HUDEP-2 (cell line): ENCODE data around the gene PTPN14.

Experiments used
- DNase-seq, 76 experiments: peaks; one replicate each; lab custom pipeline; 2025; ENCODE audit not compliant: unreplicated experiment in 76 of 76; lab: John Stamatoyannopoulos, UW

The PTPN14 gene

DNA sequence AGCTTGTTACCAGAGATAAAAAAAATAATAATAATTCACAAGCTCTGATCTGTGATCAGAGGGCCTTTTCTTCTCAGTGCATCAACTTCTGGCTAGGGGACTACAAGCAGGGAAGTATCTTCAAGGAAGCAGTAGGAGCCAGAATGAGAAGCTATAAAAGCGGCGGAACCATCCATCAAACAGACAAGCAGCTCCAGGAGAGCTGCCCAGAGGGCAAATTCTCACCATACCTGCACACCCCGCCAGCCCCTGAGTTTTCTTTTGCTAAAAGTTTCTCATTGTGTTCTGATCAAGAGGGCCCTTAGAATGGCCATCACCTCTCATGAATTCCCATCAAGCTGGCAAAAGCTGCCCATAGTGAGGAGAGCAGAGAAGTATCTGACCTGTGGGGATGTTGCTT lies 171.0 kb downstream of the PTPN14 start:
- no peak for DNase-seq

DNA sequence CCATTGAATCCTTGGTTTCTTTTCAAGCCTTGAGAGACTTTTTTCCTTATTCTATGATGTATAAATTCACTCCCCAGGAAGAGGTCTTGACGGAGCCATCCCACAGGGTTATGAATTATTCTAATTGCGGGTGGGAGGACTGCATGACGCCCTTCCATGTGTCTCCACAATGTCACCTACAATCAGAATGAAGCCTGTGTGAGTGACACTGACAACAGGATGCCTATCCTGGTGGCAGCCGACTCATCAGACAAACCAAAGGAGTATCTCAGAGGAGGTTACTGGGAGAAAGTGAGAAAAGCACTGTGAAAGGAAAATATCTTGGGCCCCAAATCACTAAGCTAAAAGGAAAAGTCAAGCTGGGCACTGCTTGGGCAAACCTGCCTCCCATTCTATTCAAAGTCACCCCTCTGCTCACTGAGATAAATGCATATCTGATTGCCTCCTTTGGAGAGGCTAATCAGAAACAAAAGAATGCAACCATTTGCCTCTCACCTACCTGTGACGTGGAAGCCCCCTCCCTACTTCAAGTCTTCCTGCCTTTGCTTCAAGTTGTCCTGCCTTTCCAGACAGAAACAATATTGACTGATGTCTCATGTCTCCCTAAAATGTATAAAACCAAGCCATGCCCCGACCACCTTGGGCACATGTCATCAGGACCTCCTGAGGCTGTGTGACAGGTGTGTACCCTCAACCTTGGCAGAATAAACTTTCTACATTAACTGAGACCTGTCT lies 172.0 kb downstream of the PTPN14 start:
- no peak for DNase-seq

DNA sequence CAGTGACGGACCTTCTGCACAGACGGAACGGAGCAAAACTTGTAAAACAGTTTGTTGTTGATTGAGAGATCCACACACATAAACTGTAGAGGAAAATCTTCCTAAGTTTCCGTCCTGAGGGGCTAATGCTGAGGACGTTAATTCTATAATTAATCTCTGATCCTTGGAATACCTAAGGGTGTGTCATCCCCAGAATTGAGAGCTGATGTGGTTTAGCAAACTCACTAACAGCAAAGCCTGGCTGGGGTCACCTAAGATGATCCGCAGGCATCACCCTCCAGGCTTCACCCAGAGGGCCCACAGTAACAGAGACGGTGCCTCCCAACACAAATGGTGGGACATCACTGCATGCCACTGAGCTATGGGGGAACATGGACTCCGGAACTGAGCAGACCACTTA lies 172.9 kb downstream of the PTPN14 start:
- no peak for DNase-seq

DNA sequence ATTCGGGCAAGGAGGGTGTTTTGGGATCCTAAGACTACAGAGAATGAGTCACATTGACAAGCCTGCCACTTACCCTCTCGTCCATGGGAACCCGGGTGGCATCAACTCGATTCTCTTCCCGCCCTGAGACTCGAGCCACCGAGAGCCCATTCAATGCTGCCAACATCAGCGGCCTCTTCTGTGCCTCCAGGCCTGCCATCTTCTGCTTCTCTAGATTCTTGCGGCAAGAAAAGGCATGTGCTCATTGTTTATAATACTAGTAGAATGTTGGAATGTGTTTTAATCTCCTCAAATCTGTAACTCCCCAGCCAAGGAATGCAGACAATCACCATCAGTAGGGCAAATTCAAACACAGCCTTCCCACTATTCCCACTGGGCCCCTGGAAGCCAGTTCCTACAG lies 173.5 kb downstream of the PTPN14 start:
- no peak for DNase-seq

DNA sequence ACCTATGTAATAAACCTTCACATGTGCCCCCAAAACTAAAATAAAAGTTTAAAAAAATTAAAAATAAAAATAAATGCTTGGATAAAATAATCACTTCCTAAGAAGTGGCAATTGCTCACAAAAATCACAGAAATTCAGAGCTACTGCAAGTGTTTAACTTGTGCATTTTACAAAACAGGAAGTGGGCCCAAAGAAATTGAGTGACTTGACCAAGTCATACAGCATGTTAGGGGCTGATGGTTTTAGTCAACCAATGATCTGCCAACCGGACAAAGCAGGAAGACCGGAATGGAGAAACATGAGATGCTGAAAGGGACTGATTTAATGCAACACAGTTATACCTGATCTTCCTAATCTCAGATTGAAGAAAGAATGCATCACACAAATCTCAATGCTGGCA lies 173.9 kb downstream of the PTPN14 start:
- DNase-seq = no peak

DNA sequence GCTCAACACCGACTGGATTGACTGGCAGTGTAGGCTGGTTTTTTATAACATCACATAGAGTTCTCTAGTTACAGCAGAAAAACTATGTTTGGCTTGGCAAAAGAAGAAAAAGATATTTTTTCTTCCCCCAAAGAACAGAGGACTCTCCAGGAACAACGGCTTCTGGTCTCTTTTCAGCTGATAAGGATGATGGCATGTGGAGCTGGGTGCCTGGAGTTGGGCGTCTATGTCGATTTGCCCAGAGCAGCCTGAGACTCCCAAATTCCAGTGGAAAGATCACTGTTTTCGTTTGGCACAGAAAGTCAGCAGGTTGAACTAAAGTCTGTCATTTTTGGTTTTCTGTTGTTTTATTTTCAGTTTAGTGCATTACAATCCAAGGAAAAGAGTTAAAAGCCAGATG lies 179.3 kb downstream of the PTPN14 start:
- DNase-seq = no peak

DNA sequence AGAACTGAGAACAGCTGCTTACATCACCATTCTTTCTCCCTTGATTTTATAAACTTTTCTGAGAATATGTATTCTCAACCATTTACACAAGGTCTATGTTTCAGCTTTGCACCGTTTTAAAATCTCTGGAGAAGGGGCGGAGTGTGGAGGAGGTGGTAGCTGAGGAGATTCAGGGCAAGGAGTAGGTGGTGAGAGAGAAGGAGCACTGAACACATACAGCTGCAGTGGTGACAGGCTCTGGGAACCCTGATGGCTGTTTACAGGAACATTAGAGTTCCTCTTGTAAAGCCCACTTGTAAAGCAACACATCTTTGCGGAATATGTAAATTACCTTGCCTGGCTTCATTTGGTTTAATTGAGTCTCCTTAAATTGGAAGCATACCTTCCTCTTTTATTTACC lies 180.8 kb downstream of the PTPN14 start:
- no peak for DNase-seq

DNA sequence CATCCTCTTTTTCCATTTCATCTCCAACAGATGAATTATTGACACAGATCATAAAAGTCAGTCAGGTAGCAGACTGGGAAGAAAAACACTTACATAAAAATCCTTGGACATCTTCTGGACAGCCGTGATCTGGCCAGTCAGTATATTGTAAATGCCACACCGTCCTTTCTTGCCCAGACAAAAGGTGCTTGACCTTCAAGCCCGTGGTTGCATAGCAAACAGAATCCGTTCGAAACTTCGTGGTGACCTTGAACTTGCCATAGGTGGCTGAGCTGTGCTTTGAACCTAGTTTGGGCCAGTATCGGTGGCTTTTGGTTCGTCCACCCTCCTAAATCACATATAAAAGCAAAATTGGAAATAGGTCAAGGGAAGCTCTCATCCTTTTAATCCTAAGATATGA lies 182.0 kb downstream of the PTPN14 start:
- DNase-seq = no peak

DNA sequence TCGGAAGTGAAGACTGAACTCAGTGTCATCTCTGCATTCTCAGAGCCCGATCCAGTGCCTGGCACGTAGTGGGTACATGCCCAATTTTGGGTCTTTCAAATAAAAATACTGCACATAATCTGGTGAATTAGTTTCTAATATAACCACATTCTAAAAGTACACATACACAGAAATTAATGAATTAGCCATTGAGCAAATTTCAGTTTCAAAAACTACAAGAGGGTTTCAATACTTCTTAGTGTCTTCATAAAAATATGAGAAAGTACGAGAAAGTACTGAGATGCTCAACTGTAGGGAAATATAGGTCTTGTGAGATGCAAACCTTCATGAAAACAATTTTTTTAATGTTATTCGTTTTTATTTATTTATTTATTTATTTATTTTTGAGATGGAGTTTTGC lies 183.6 kb downstream of the PTPN14 start:
- no peak for DNase-seq

DNA sequence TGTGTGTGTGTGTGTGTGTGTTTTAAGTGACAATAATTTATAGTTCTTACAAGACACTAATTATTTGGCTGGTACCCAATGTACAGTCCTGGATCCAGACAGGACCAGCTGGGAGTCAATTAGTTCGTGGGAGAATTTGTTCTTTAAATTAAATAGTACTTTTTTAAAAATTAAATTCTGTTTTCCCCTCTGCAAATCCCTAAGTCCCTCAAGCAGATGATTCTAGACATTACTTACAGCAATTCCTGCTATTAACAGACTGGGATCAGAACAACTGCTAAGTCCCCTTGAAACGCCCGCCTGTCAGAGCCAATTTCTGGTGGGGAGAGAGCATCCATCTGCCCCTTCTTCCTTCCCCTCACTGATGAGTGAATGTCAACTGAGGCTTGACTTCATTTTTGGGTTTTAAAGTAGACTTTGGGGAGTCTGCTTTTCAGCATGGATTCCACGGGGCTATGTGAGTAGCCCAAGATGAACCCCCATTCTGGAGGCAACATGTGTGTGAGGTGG lies 186.6 kb downstream of the PTPN14 start:
- no peak for DNase-seq

DNA sequence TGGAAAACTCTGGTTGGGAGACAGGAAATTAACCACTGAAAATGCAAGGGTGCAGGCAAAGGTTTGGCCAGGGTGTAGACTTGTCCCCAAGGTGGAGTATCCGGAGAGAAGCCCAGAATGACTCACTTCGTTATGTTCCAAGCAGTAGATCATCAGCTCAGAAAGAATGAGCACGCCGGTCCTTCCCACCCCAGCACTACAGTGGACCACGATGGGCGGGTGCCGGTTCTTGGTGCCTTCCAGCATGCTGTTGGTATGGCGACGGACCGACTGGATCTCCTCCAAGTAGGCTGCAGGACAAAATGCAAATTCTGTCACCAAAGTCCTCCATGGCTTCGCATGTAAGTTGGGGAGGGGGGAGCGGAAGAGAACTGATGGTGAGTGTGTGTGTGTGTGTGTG lies 187.0 kb downstream of the PTPN14 start:
- no peak for DNase-seq

DNA sequence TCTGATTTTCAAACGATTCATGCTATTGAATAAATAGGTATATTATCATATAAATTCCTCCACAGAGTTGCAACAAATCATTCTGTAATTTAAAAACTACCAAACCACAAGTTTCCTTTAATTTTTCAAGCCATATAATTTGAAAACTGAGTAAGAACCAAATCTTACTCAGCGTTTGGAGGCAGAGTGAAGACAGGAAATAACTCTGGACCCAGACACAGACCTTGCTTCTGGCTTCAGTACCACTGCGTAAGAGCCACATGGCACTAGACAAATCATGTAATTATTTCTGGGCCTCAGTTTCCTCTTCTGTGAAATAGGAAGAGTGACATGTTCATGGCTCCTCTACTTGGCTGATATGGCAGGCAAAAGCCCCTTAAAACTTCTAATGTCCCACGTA lies 188.0 kb downstream of the PTPN14 start:
- no peak for DNase-seq

DNA sequence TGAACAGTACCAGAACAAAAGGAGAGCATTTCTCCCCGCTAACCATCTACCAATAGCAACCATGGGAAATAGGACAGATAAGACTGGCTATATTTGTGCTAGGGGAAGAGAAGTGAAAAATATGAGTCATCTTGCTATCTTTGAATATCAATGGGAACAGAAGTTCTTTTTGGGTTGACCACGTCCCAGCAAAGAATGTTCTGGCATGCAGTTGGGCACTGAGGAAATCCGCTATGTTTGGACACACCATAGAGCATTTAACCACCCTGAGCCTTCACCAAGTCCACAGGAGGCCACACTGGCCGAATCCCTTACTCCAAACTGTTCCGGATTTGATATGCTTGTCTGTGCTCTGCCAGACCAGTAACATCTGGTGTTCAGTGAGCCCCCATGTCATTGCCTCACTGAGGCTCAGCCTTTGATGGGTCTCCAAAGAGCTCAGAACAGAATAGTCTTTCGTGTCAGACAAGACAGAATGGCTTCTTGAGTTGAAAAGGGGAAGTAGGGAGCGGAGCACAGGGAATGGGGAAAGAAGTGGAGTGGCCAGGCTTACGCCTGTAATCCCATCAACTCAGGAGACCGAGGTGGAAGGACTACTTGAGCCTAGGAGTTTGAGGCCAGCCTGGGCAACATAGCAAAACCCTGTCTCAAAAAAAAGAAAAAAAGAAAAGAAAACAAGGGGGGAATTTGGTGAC lies 189.1 kb downstream of the PTPN14 start:
- no peak for DNase-seq

DNA sequence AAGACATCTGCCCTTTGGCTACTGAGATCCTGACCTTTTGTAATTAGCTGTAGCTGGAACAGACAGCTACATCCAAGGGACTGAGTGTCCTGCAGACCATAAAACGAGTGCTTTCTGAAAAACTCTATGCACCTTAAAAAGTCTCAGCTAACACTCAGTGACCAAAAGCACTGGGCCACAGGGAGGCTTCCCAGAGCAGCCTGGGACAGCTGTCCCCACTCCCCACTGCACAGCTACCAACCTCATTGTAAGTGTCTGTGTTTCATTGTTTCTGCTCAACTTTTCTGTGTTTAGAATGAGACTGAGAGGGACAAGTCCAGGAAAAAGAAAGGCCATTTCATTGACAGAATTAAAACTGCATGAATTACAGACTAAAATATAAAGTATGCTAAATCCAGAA lies 189.8 kb downstream of the PTPN14 start:
- DNase-seq = no peak

DNA sequence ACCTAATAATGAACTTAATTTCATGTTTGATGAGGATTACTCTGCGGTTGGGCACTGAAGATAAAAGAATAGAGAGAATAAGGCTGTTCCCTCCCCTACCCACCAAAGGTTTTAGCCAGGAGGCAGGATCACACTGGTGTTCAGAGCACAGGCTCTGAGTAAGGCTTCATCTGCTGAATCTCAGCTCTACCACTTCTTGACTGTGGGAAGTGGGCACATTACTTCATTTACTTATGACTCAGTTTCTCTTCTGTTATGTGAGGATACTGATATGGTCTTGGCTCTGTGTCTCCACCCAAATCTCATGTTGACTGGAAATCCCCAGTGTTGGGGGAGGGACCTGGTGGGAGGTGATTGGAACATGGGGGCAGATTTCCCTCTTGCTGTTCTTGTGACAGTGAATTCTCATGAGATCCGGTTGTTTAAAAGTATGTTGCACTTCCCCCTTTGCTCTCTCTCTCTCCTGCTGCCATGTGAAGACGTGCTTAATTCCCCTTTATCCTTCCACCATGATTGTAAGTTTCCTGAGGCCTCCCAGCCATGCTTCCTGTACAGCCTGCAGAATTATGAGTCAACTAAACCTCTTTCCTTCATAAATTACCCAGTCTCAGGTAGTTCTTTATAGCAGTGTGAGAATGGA lies 190.8 kb downstream of the PTPN14 start:
- no peak for DNase-seq

DNA sequence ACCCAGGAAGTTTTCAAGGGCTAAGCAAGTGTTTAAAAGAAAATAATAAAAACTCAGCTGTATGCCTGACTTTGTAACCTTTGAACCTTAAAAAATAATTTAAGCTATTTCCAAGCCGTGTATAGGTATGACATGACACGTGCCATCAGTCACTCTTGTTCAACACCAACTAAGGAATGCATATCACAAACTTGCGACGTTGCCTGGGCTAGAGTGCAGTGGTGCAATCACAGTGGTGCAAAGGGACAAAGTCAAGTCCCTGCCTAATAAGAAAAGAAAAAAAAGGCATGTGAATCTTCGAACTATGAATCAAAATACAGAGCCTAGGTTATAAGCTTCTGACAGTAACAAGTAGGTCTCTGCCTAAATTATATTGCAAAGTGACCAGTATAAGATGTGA lies 191.3 kb downstream of the PTPN14 start:
- no peak for DNase-seq

DNA sequence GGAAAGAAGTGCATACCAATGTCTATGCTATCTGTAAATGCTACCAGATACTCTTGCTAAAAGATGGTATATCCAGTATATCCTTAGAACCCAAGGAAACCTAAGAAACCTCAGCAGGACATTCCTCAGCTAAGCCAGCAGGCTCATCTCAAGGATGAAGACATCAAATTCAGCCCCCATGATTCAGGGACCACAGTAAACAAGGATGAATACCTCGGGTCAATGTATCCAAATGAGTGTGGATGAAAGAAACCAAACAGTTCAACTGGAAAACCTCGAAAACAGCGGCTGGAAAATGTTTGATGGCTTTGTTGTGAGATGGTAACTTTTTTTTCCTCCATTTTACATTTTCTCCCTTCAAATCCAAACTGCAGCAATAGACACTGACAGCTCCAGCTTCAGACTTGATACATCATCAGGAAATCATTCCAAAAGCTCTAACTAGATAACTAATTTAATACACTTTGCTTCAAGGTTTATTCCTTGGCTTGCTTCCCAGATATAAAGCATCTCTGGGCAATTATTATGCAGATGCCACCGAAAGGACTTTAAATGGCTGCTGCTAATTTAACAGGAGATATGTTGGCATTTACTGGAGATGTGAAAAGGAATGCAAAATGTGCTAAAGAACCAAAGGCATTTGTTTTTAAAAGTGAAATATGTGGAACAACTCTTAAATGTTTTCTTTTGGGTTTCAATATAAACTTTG lies 196.8 kb downstream of the PTPN14 start:
- DNase-seq = no peak

DNA sequence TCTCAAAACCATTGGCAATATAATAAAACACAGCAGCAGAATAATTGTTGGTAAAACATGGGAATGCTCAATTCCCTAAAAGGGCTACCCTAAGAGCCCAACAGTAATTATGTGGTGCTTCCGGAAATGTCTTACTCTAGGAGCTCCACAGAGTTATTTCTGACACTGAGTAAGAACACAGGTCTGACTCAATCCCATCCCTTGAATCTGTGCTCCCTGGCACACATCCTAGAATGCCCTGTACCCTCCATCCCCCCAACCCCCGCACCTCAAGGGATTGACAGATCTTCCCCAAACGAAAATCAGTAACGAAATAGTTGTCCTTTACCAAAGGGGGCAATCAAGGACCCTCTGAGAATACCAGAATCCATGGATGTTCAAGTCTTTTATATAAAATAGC lies 198.6 kb downstream of the PTPN14 start:
- DNase-seq = no peak

DNA sequence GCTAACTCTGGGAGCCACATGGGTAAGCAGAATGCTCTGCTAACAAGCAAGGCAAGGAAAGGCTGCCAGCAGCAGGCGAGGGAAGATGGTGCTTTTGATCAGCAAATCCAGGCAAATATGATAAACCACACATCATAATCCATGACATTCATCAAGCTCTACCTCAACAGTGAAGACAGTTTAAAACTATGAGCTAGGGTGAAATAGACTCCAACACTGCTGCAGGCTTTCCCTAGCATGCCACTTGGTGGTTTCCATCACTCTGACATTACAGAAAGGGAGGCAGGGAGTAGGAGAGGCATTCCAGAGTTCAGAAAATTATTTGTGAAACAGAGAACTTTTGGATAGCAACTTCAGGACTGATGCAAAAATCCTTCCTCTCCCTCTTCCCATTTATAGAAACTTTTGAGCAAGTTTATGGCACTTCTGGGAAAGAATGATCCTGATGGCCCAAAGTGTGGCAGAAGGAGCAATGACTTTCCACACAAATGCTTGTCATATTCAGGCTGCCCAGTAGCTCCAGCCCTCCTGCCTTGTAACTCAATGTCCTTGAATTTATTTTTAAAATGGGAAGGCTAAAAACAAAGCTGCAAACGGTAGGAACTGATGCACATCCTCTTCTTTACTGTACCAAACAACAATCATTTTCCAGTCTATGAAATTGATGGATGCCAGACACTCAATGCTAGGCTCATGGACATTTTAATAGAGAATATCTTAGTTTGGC lies 199.7 kb downstream of the PTPN14 start:
- no peak for DNase-seq

DNA sequence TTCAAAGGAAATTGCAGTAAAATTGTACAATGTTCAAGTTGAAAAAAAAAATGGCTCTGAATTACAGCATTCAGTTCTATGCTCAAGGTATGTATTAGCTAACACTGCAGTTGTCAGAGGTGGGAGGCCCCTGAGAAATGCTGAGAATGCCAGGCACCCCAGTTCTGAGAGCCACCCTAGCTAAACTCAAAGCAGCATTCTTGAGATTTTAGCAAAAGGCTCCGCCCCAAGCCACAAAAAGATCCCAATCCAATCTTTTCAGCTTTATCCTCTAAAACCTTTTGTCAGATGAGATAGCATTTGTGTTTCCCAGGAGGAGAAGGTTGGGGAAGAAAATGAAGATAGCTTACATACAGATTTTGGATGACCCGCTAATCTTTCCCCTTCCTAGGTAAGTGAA lies 201.6 kb downstream of the PTPN14 start:
- DNase-seq = no peak

DNA sequence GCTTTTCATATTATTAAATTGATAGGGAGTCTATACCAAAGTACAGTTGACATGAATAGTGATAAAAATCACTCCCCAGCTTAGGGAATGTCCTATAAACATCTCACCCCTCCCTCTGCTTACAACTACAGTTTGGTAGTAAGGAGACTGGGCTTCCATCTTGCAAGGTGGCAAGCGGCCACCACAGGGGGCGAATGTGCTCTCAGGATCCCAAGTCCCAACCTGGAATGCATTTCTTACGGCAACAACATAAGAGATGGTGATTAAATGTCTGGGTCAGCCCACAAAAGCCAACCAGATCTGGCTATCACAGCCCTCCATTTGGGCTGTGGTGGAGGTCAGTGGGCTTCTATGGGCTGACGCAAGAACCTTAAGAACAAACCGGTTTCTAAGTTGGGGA lies 202.4 kb downstream of the PTPN14 start:
- DNase-seq = no peak
